SK-N-SH (cell line): ENCODE results near the gene TRAF7. TPM values are rescaled to one million over a fixed set of nuclear protein-coding genes. Genes with fewer than 3 reads are reported as not detected.

Source experiments
- CTCF ChIA-PET: fragments of 300-600, 350-600 bp; formaldehyde crosslinking; extraction: SDS; loops from one replicate; lab custom pipeline; 2021; lab: Yijun Ruan, JAX
- POLR2A ChIA-PET: fragments of 350-600 bp; sonication (Branson Sonifier 250); formaldehyde crosslinking; extraction: SDS; loops from one replicate; lab custom pipeline; 2020; ENCODE audit warnings: antibody characterized with exemption, inconsistent platforms; lab: Yijun Ruan, JAX
- DNase-seq: peaks from one replicate; pipeline ENCODE4 v3.0.0; 2012
- H2AFZ ChIP-seq: fragments of 200-600 bp; sonication (generic); 2 replicates; pipeline ENCODE4 v1.8.1; 2016; ENCODE audit warnings: antibody characterized with exemption, mild to moderate bottlenecking, low read depth
- H3F3A ChIP-seq: fragments of 200-600 bp; sonication (generic); replicated peaks from 2 replicates; pipeline ENCODE3; 2016; ENCODE audit warnings: antibody characterized with exemption, mild to moderate bottlenecking; ENCODE audit not compliant: insufficient read depth
- H3K27ac ChIP-seq, 2 experiments: fragments of 200-500 bp in 1 of 2; fragments of 200-600 bp in 1 of 2; sonication (Bioruptor generic) in 1 of 2; sonication (generic), shearing (Covaris generic) in 1 of 2; 2 replicates each; pipeline versions ENCODE4 v1.5.1 to v1.6.1; 2014 to 2016; ENCODE audit warnings: low read depth in 2 of 2, inconsistent platforms in 1 of 2, low read length in 1 of 2, mild to moderate bottlenecking in 1 of 2, mixed read lengths in 1 of 2
- H3K27me3 ChIP-seq: fragments of 200-600 bp; sonication (generic), shearing (Covaris generic); 2 replicates; pipeline ENCODE4 v1.6.1; 2016; ENCODE audit warnings: mixed run types; ENCODE audit not compliant: insufficient read depth
- H3K36me3 ChIP-seq, 2 experiments: fragments of 200-500 bp in 1 of 2; fragments of 200-600 bp in 1 of 2; sonication (Bioruptor generic) in 1 of 2; sonication (generic) in 1 of 2; replicated peaks in 1 of 2; 2 replicates each; pipeline versions ENCODE3 to v1.5.1; 2014 to 2016; ENCODE audit warnings: low read length in 1 of 2, mild to moderate bottlenecking in 1 of 2; ENCODE audit not compliant: insufficient read depth in 2 of 2, control insufficient read depth in 1 of 2
- H3K4me1 ChIP-seq, 2 experiments: fragments of 200-500 bp in 1 of 2; fragments of 200-600 bp in 1 of 2; sonication (Bioruptor generic) in 1 of 2; sonication (generic), shearing (Covaris generic) in 1 of 2; 2 replicates each; pipeline versions ENCODE4 v1.5.1 to v1.6.1; 2014 to 2016; ENCODE audit warnings: low read depth in 1 of 2, low read length in 1 of 2, mixed run types in 1 of 2; ENCODE audit not compliant: insufficient read depth in 2 of 2, control insufficient read depth in 1 of 2
- H3K4me2 ChIP-seq: fragments of 200-600 bp; sonication (generic), shearing (Covaris generic); 2 replicates; pipeline ENCODE4 v1.6.1; 2017; ENCODE audit warnings: mixed run types
- H3K4me3 ChIP-seq, 2 experiments: fragments of 200-500 bp in 1 of 2; fragments of 200-600 bp in 1 of 2; sonication (Bioruptor generic) in 1 of 2; sonication (generic), shearing (Covaris generic) in 1 of 2; 2 replicates each; pipeline versions ENCODE4 v1.5.1 to v1.8.1; 2014 to 2016; ENCODE audit warnings: low read depth in 2 of 2, inconsistent platforms in 1 of 2, low read length in 1 of 2, mild to moderate bottlenecking in 1 of 2, mixed read lengths in 1 of 2, moderate library complexity in 1 of 2
- H3K79me2 ChIP-seq: fragments of 200-600 bp; sonication (generic); 2 replicates; pipeline ENCODE4 v1.8.1; 2017; ENCODE audit warnings: mild to moderate bottlenecking; ENCODE audit not compliant: insufficient read depth
- H3K9ac ChIP-seq: fragments of 200-600 bp; sonication (generic); 2 replicates; pipeline ENCODE4 v1.6.1; 2017; ENCODE audit warnings: mixed run types
- H3K9me2 ChIP-seq: fragments of 200-600 bp; sonication (generic); 2 replicates; pipeline ENCODE4 v1.6.1; 2017; ENCODE audit warnings: mixed run types
- H3K9me3 ChIP-seq: fragments of 200-600 bp; sonication (generic); 2 replicates; pipeline ENCODE4 v1.6.1; 2017; ENCODE audit warnings: mixed run types, mild to moderate bottlenecking, moderate library complexity
- H4K20me1 ChIP-seq: fragments of 200-600 bp; sonication (generic); 2 replicates; pipeline ENCODE4 v1.6.1; 2017; ENCODE audit warnings: mild to moderate bottlenecking, mixed run types; ENCODE audit not compliant: insufficient read depth
- EP300 ChIP-seq, 2 experiments: IDR thresholded peaks; 2 replicates each; pipeline versions ENCODE4 v1.4.0 to v1.6.1; 2012; ENCODE audit warnings: borderline replicate concordance in 1 of 2, low read depth in 1 of 2, low read length in 1 of 2
- EZH2phosphoT487 ChIP-seq: fragments of 200-600 bp; sonication (generic); IDR thresholded peaks from 2 replicates; pipeline ENCODE4 v1.6.1; 2017; ENCODE audit warnings: low read depth, mixed run types, mild to moderate bottlenecking, antibody characterized with exemption, moderate library complexity, borderline replicate concordance
- FOXJ3 ChIP-seq: sonication (generic); formaldehyde crosslinking; IDR thresholded peaks from 2 replicates; pipeline ENCODE4 v1.5.1; 2020; ENCODE audit warnings: mild to moderate bottlenecking, missing genetic modification reagents
- GABPA ChIP-seq: IDR thresholded peaks from 2 replicates; pipeline ENCODE4 v1.4.0; 2012; ENCODE audit warnings: low read depth, mild to moderate bottlenecking
- NRF1 ChIP-seq: IDR thresholded peaks from 2 replicates; pipeline ENCODE4 v1.6.1; 2012; ENCODE audit warnings: low read depth, mild to moderate bottlenecking, low read length
- RCOR1 ChIP-seq: fragments of 150-350 bp; IDR thresholded peaks from 2 replicates; pipeline ENCODE4 v1.6.1; 2017; ENCODE audit warnings: antibody characterized with exemption, low read length
- SIN3A ChIP-seq: IDR thresholded peaks from 2 replicates; pipeline ENCODE4 v1.6.1; 2012; ENCODE audit warnings: low read depth, mild to moderate bottlenecking, low read length, moderate library complexity, borderline replicate concordance
- SMC3 ChIP-seq: IDR thresholded peaks from 2 replicates; pipeline ENCODE4 v1.6.1; 2012; ENCODE audit warnings: low read depth, low read length, improper control_type of control experiment
- TAF1 ChIP-seq: IDR thresholded peaks from 2 replicates; pipeline ENCODE4 v1.6.1; 2012; ENCODE audit warnings: low read depth, mild to moderate bottlenecking, low read length, moderate library complexity, borderline replicate concordance
- USF2 ChIP-seq: fragments of 150-350 bp; IDR thresholded peaks from 2 replicates; pipeline ENCODE4 v1.6.1; 2017; ENCODE audit warnings: antibody characterized with exemption, low read length, low read depth, borderline replicate concordance
- YY1 ChIP-seq: IDR thresholded peaks from 2 replicates; pipeline ENCODE4 v1.4.0; 2012; ENCODE audit warnings: low read depth, mild to moderate bottlenecking
- WGBS: methylation state at CpG from one replicate; pipeline ENCODE4 v1.1.6; 2017; ENCODE audit warnings: low lambda C conversion rate; 5-methylcytosine and 5-hydroxymethylcytosine counted together
- polyA plus RNA-seq, 3 experiments: library from polyadenylated mRNA; depleted of rRNA; stranded (reverse); fragments of >200 nt; gene quantifications; 2 replicates each; pipeline ENCODE4 v1.2.3, GENCODE V29; 2012
- TF ChIP-seq, protein P1 (sequence below): IDR thresholded peaks from 2 replicates; pipeline ENCODE4; 2012
- TF ChIP-seq, protein P2 (sequence below): IDR thresholded peaks from 2 replicates; pipeline ENCODE4 v1.4.0; 2012; ENCODE audit warnings: low read depth
- TF ChIP-seq, protein P3 (sequence below): fragments of 200-600 bp; sonication (generic); IDR thresholded peaks from 2 replicates; pipeline ENCODE4 v1.6.1; 2017; ENCODE audit warnings: antibody characterized with exemption, mild to moderate bottlenecking, moderate library complexity

Gene TRAF7
- polyA plus RNA-seq, 1 of the 3 experiments (the other 2 are of a cell fraction), result 73.0 TPM

DNA sequence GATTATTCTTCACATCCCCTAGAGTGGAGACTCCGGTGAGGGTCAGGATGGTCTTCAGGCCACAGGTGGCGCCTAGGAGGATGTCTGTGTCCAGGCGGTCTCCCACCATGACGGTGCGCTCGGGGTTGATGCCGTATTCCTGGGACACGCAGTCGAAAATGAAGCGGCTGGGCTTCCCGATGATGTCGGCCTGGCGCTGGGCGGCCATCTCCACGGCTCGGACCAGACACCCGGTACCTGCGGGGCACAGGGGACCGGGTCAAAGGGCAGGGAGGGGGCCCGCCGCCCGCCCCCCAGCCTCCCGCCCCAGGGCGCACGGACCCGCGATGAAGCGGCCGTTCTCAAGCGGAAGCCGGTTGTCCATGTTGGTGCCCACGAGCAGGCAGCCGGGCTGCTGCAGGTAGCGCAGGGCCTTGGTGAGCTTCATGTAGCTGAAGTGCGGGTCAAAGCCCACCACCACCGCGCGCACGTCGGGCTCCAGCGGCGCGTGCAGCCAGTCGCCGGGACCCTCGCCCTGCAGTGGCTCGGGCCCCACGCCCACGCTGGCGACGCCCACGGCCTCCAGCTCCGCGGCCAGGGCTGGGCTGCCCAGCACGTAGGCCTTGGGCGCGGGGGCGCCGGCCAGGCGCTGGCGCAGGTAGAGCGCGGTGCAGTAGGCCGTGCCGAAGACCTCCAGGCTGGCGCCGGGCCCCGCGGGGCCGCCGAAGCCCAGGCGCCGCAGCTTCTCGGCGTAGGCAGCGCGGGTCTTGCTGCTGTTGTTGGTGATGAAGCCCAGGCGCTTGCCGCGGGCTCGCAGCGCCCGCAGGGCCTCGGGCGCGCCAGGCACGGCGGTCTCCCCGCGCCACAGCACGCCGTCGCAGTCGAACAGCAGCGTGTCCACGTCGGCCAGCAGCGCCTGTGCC lies 58.5 kb downstream of the TRAF7 start:
- H3K4me2 ChIP-seq, result peak overlapping the region; percentile 92
- ChIA-PET POLR2A (interaction anchor here (0.6 to 1.6 kb wide), 2 partner anchors 59 to 231 kb away, joined by 3 to 5 read pairs; partner anchors contain the start of gene TRAF7), CTCF (interaction anchor here (1.2 to 1.5 kb wide), 2 partner anchors 19 to 216 kb away, joined by 3 read pairs; no protein-coding TSS in a partner anchor)
- H3K9ac ChIP-seq, result peak overlapping the region; percentile 71
- H3K9me3 ChIP-seq, result no peaks in the 10 kb centered on the region
- H3K9me2 ChIP-seq, result no peaks in the 10 kb centered on the region
- TF ChIP-seq NRF1, result no peak
- TF ChIP-seq USF2, result no peak
- no peak for TF ChIP-seq FOXJ3 (CRISPR knock-in tag)
- TF ChIP-seq, protein P1, sequence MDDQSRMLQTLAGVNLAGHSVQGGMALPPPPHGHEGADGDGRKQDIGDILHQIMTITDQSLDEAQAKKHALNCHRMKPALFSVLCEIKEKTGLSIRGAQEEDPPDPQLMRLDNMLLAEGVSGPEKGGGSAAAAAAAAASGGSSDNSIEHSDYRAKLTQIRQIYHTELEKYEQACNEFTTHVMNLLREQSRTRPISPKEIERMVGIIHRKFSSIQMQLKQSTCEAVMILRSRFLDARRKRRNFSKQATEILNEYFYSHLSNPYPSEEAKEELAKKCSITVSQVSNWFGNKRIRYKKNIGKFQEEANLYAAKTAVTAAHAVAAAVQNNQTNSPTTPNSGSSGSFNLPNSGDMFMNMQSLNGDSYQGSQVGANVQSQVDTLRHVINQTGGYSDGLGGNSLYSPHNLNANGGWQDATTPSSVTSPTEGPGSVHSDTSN, result no peak
- TF ChIP-seq EZH2phosphoT487, result no peak
- TF ChIP-seq YY1, result no peak
- TF ChIP-seq, protein P2, sequence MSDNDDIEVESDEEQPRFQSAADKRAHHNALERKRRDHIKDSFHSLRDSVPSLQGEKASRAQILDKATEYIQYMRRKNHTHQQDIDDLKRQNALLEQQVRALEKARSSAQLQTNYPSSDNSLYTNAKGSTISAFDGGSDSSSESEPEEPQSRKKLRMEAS, result no peak
- TF ChIP-seq, protein P3, sequence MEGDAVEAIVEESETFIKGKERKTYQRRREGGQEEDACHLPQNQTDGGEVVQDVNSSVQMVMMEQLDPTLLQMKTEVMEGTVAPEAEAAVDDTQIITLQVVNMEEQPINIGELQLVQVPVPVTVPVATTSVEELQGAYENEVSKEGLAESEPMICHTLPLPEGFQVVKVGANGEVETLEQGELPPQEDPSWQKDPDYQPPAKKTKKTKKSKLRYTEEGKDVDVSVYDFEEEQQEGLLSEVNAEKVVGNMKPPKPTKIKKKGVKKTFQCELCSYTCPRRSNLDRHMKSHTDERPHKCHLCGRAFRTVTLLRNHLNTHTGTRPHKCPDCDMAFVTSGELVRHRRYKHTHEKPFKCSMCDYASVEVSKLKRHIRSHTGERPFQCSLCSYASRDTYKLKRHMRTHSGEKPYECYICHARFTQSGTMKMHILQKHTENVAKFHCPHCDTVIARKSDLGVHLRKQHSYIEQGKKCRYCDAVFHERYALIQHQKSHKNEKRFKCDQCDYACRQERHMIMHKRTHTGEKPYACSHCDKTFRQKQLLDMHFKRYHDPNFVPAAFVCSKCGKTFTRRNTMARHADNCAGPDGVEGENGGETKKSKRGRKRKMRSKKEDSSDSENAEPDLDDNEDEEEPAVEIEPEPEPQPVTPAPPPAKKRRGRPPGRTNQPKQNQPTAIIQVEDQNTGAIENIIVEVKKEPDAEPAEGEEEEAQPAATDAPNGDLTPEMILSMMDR, result no peak
- TF ChIP-seq GABPA, result no peak
- TF ChIP-seq SIN3A, result no peak
- TF ChIP-seq SMC3, result no peak
- TF ChIP-seq EP300 (IDR thresholded peaks at IDR 0.05; ENCODE audit: borderline replicate concordance in 1 of 2, low read depth in 1 of 2, low read length in 1 of 2), result no peak
- no peak for TF ChIP-seq TAF1
- TF ChIP-seq RCOR1, result no peak
- peaks cover 11 to 22% of the 10 kb centered on the region in 2 experiments; a peak in 2 of 4 replicates for H3K4me1 ChIP-seq
- H3F3A ChIP-seq, result peaks cover 4% of the 10 kb centered on the region
- peaks cover 0 to 16% of the 10 kb centered on the region in 2 experiments for H3K36me3 ChIP-seq
- H3K27ac ChIP-seq, result peak overlapping the region; percentile 27 to 74; a peak in 2 of 4 replicates
- peaks cover 11% of the 10 kb centered on the region; the same call in 1 of the 2 replicates for H4K20me1 ChIP-seq
- H2AFZ ChIP-seq, result no peak overlapping the region
- WGBS, result 1% methylated on average over 19 of the region's 98 CpGs
- H3K27me3 ChIP-seq, result no peaks in the 10 kb centered on the region
- peaks cover 19% of the 10 kb centered on the region for H3K79me2 ChIP-seq
- peak; percentile 55 for DNase-seq
- peak overlapping the region; percentile 66 to 85 for H3K4me3 ChIP-seq
